NOMO-1 treated with DMSO at 0.1 percent for 48 hours (cell line): ENCODE measurements around the gene LRGUK.
"Not testable (repeated sequence)": the region's sequence is repeated elsewhere in the genome, so short reads cannot be mapped to it uniquely, and the experiment has no call there.

Experiments
- DNase-seq: peaks from one replicate; lab custom pipeline; 2025; ENCODE audit not compliant: unreplicated experiment; lab: John Stamatoyannopoulos, UW

The LRGUK gene

GRCh38 chr7:134295982-134296381 lies 168.8 kb downstream of the LRGUK start:
- DNase-seq, result not testable (repeated sequence)

- no peak for DNase-seq
Observed at GRCh38 chr7:134297489-134297888, 170.3 kb downstream of the LRGUK start.

- DNase-seq, result no peak
Observed at GRCh38 chr7:134298902-134299683, 172.0 kb downstream of the LRGUK start.

- DNase-seq, result no peak
Observed at GRCh38 chr7:134300988-134301387, 173.8 kb downstream of the LRGUK start.

- no peak for DNase-seq
Observed at GRCh38 chr7:134301592-134301991, 174.5 kb downstream of the LRGUK start.

- no peak for DNase-seq
Observed at GRCh38 chr7:134302120-134302519, 175.0 kb downstream of the LRGUK start.

- DNase-seq, result peak; percentile 9
Observed at GRCh38 chr7:134307320-134307719, 180.2 kb downstream of the LRGUK start.

GRCh38 chr7:134308548-134308947 lies 181.4 kb downstream of the LRGUK start:
- DNase-seq, result no peak

- no peak for DNase-seq
Observed at GRCh38 chr7:134311807-134312206, 184.7 kb downstream of the LRGUK start.

GRCh38 chr7:134312717-134313116 lies 185.6 kb downstream of the LRGUK start:
- DNase-seq, result no peak

- DNase-seq, result no peak
Observed at GRCh38 chr7:134313543-134313942, 186.4 kb downstream of the LRGUK start.
